Smooth muscle cell of the brain vasculature (primary cell): ENCODE results near the gene ARMH4.

Experiments
- DNase-seq: peaks from one replicate; pipeline ENCODE4 v3.0.0-alpha.2; 2012; ENCODE audit warnings: low read depth, low spot score

Gene ARMH4

DNA sequence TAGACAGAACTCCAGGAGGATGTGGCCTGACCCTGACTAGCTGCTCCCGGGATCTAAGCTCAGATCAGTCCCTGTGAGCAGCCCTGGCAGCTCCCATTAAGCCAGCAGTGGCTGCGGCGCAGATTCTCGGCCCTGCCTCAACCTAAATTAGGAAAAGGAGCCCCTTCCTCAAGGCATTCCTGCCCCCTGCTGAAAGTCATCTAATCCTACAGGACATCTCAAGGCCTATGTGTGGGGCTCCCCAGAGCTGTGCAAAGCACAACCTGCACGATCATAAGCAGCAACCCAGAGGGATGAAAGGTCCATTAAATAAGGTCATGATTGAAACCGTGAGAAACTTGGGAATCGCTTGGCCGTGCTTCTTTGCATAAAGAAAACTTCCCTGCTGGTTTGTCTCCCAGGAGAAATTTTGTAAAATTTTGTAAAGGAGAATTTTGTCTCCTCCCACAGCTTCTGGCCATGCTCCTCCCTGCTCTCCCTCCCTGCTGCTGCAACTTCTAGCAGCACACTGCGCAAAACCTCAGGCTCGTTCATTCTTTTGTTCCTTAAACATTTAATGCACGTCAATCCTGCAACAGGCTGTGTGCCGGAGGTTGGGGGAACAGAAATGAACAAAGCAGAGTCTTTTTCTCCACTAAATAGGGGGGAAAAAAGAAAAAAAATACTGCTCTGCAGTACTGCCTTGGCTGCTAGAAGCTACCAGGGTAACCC, 189.5 kb downstream of the ARMH4 start:
- DNase-seq: no peak

DNA sequence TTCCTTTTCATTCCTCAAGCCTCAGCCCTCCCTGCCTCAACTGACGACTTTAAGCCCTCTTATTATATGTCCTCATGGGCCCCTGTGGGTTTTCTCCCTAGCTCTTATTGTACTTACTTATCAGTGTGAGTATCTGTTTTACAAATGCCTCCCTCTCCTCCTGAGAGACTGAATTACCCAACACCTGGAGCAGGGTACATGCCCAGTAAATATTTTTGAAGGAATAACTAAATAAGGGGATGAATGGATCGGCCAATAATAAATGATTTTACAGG, 190.3 kb downstream of the ARMH4 start:
- DNase-seq: no peak

DNA sequence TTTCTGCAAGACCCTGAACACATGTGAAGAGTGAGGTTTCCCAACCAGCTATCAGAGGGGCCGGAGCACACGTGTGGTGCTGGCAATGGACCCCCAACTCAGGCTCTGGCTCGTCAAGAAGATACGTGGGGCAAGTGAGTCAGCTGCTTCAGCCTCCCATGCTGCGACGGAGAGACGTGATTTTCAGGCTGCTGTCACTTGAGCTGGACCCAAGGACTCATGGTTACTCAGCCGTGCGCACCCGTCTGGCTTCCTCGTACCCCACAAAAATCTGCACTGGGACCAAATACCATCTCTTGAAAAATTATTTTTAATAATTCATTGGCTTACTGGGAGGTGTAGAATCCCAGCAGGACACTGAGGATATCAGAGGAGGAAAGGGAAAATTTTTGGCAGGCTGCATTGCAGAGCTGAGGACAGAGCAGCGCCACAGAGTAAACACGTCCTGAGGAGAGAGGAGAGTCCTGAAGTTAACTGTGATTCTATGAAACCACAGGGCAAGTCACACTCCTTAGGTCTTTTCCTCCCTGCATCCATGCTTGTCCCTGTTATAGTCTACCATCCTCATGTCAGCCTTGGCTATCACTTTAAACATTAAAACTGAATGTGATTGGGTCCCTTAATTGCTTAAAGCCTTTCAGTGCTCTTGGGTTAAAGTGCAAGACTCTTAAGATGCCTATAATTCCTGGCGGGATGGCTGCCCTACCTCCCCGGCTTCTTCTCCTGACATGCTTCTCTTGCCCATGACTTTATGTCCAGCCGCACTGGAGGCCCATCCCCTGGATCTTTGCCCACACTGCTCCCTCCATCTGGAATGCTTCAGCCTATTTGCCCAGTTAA, 190.8 kb downstream of the ARMH4 start:
- DNase-seq: no peak

DNA sequence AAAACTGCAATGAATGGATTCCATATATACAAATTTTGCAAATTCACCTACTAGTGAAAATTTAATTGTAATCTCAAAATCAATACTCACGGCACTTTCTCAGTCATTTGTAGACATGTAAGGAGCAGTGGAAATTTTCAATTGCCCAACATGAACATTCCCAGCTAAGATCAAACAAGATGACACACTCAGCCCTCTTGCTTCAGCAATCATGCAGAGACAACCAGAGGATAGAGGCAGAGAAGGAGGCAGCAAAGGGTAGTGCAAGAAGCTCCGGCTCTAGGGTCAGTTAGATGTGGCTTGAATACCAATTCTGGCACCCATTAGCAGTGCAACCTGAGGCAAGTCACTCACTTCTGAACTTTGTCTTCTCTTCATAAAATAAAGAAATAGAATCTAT, 194.6 kb downstream of the ARMH4 start:
- no peak for DNase-seq
